Motor neuron (in vitro differentiated cells): ENCODE data around the gene CAMKMT. TPM values are rescaled to one million over a fixed set of nuclear protein-coding genes. Genes with fewer than 3 reads are reported as not detected.
A peak's percentile ranks its signal among the peaks of the same experiment; 100 is the strongest.

Experiments used
- ATAC-seq, 8 experiments: fragments of 200-7000 bp; cut with Tn5 transposase; replicated peaks in 6 of 8; 2 replicates each; pipeline ENCODE4 v1.8.0; 2021; ENCODE audit warnings: mild to moderate bottlenecking in 8 of 8, moderate library complexity in 8 of 8
- H3K27ac ChIP-seq, 2 donors: fragments of 250-450 bp; sonication (Bioruptor Pico); 2 replicates each; pipeline ENCODE4 v1.9.0; 2021; ENCODE audit warnings: antibody characterized with exemption in 2 of 2, mild to moderate bottlenecking in 2 of 2, moderate library complexity in 1 of 2
- H3K4me1 ChIP-seq, 2 donors: fragments of 250-450 bp; sonication (Bioruptor Pico); replicated peaks in 1 of 2; 2 replicates each; pipeline ENCODE4 v1.6.1; 2021; ENCODE audit warnings: antibody characterized with exemption in 2 of 2, mild to moderate bottlenecking in 2 of 2, moderate library complexity in 1 of 2
- H3K4me3 ChIP-seq, 5 donors: fragments of 250-450 bp; sonication (Bioruptor Pico); 2 replicates each; pipeline ENCODE4 v1.9.0; 2021; ENCODE audit warnings: antibody characterized with exemption in 5 of 5, mild to moderate bottlenecking in 5 of 5, moderate library complexity in 4 of 5
- WGBS, 10 experiments: fragments of 450-650 bp; shearing (Covaris generic); methylation state at CpG; one replicate each; pipeline ENCODE4 v1.0.0; 2022; 5-methylcytosine and 5-hydroxymethylcytosine counted together
- in situ Hi-C, 9 experiments: fragments of 400-800 bp; cut with MboI; loops; one replicate each; pipeline ENCODE4 v1.15.0; 2021; ENCODE audit warnings: low sequenced_read_pairs in 9 of 9, low pct_unique_long_range_greater_than_20kb in 2 of 9; ENCODE audit not compliant: unreplicated experiment in 9 of 9
- total RNA-seq, 8 experiments: library from RNA; unstranded; fragments of 300-600 nt; gene quantifications; 2 replicates each; pipeline versions ENCODE4 v1.2.3 to v1.2.4, GENCODE V29; 2022

The CAMKMT gene
- total RNA-seq, 8 experiments from 2014 or later: 3.6 to 15.7 (median 6.1) TPM

GRCh38 chr2:44751754-44752479 lies 390.2 kb downstream of the CAMKMT start:
- H3K4me3 ChIP-seq: no peak overlapping the region
- peak in 2 of 8 experiments; percentile 56 to 69 for ATAC-seq
- no peak overlapping the region for H3K27ac ChIP-seq
- in situ Hi-C loops: no loop called here
- 67 to 100% (median 83%) methylated on average over 1 to 6 of the region's 8 CpGs; no CpG with 5 or more reads in 1 of the 10 experiments for WGBS, 10 experiments
- peaks cover under 1 to 6% of the 10 kb centered on the region in 2 donors for H3K4me1 ChIP-seq

- Histone ChIP-seq H3K4me1 (no peaks in the 10 kb centered on the region), H3K4me3 (no peak overlapping the region), H3K27ac (no peak overlapping the region)
- 100% methylated on average over 1 to 2 of the region's 2 CpGs; no CpG with 5 or more reads in 3 of the 10 experiments for WGBS, 10 experiments
- ATAC-seq: no peak
- in situ Hi-C loops: no loop called here
Observed at GRCh38 chr2:44752761-44753160, 391.0 kb downstream of the CAMKMT start.

GRCh38 chr2:44753552-44754285 lies 392.0 kb downstream of the CAMKMT start:
- in situ Hi-C loops: no loop called here
- ATAC-seq: no peak
- no peak overlapping the region for H3K4me3 ChIP-seq
- WGBS, 10 experiments: 17 to 93% (median 75%) methylated on average over 2 to 3 of the region's 3 CpGs
- H3K4me1 ChIP-seq: peaks cover 2 to 7% of the 10 kb centered on the region in 2 donors
- no peak overlapping the region for H3K27ac ChIP-seq

GRCh38 chr2:44758591-44758990 lies 396.8 kb downstream of the CAMKMT start:
- 70 to 100% (median 86%) methylated on average over 2 to 4 of the region's 4 CpGs; no CpG with 5 or more reads in 3 of the 10 experiments for WGBS, 10 experiments
- Histone ChIP-seq H3K4me1 (peaks cover 2 to 7% of the 10 kb centered on the region in 2 donors), H3K4me3 (no peak overlapping the region), H3K27ac (no peak overlapping the region)
- in situ Hi-C loops: no loop called here
- no peak for ATAC-seq

- in situ Hi-C loops: no loop called here
- Histone ChIP-seq H3K27ac (no peak overlapping the region), H3K4me3 (no peak overlapping the region), H3K4me1 (peaks cover 2 to 7% of the 10 kb centered on the region in 2 donors)
- no peak for ATAC-seq
- 44 to 100% (median 82%) methylated on average over 1 to 5 of the region's 5 CpGs for WGBS, 10 experiments
Observed at GRCh38 chr2:44759823-44760222, 398.1 kb downstream of the CAMKMT start.

GRCh38 chr2:44763275-44763782 lies 401.6 kb downstream of the CAMKMT start:
- in situ Hi-C loops: no loop called here
- Histone ChIP-seq H3K4me1 (peaks cover 1 to 2% of the 10 kb centered on the region in 2 donors), H3K27ac (no peak overlapping the region), H3K4me3 (no peak overlapping the region)
- peak in 3 of 8 experiments; percentile 19 to 86 (median 47) for ATAC-seq
- 24 to 90% (median 57%) methylated on average over 2 to 8 of the region's 8 CpGs for WGBS, 10 experiments

- Histone ChIP-seq H3K4me3 (no peak overlapping the region), H3K27ac (no peak overlapping the region), H3K4me1 (peaks cover 0 to 4% of the 10 kb centered on the region in 2 donors)
- ATAC-seq: no peak
- WGBS, 10 experiments: 77 to 100% (median 93%) methylated on average over 1 to 5 of the region's 5 CpGs
- in situ Hi-C loops: no loop called here
Observed at GRCh38 chr2:44766220-44766619, 404.5 kb downstream of the CAMKMT start.

GRCh38 chr2:44766777-44767176 lies 405.0 kb downstream of the CAMKMT start:
- peaks cover 0 to 4% of the 10 kb centered on the region in 2 donors for H3K4me1 ChIP-seq
- in situ Hi-C loops: no loop called here
- no peak for ATAC-seq
- no peak overlapping the region for H3K4me3 ChIP-seq
- WGBS, 10 experiments: 83 to 100% (median 95%) methylated on average over 1 of the region's 1 CpG; no CpG with 5 or more reads in 2 of the 10 experiments
- no peak overlapping the region for H3K27ac ChIP-seq

GRCh38 chr2:44767691-44768090 lies 405.9 kb downstream of the CAMKMT start:
- no peak for ATAC-seq
- in situ Hi-C loops: no loop called here
- H3K4me1 ChIP-seq: peaks cover 0 to 7% of the 10 kb centered on the region in 2 donors
- H3K27ac ChIP-seq: no peak overlapping the region
- 40 to 100% (median 64%) methylated on average over 1 to 6 of the region's 8 CpGs; no CpG with 5 or more reads in 2 of the 10 experiments for WGBS, 10 experiments
- H3K4me3 ChIP-seq: no peak overlapping the region

- ATAC-seq: peak in 4 of 8 experiments; percentile 7 to 47 (median 24)
- no peak overlapping the region for H3K4me3 ChIP-seq
- peaks cover 0 to 8% of the 10 kb centered on the region in 2 donors for H3K4me1 ChIP-seq
- 2 to 75% (median 53%) methylated on average over 2 to 20 of the region's 42 CpGs; no CpG with 5 or more reads in 1 of the 10 experiments for WGBS, 10 experiments
- H3K27ac ChIP-seq: no peak overlapping the region
- in situ Hi-C loops: no loop called here
Observed at GRCh38 chr2:44768438-44769236, 406.9 kb downstream of the CAMKMT start.

GRCh38 chr2:44769349-44770011 lies 407.7 kb downstream of the CAMKMT start:
- Histone ChIP-seq H3K27ac (no peak overlapping the region), H3K4me1 (peaks cover 0 to 8% of the 10 kb centered on the region in 2 donors), H3K4me3 (no peak overlapping the region)
- 76 to 100% (median 86%) methylated on average over 1 to 9 of the region's 9 CpGs for WGBS, 10 experiments
- in situ Hi-C loops: no loop called here
- ATAC-seq: no peak
